Neural crest cell (in vitro differentiated cells): ENCODE results near the gene FSTL4. TPM values are rescaled to one million over a fixed set of nuclear protein-coding genes. Genes with fewer than 3 reads are reported as not detected.

ENCODE experiments used
- DNase-seq: peaks from one replicate; pipeline ENCODE4 v3.0.0; 2021; ENCODE audit warnings: low read depth, mixed read lengths, low spot score
- H3K27ac Mint-ChIP-seq: one replicate; pipeline ENCODE4 v1.8.0; 2021; ENCODE audit warnings: mild to moderate bottlenecking, mixed read lengths; ENCODE audit not compliant: unreplicated experiment
- H3K27me3 Mint-ChIP-seq: 2 replicates; pipeline ENCODE4 v1.8.0; 2021; ENCODE audit warnings: low read depth, mild to moderate bottlenecking, mixed read lengths
- H3K36me3 Mint-ChIP-seq: 2 replicates; pipeline ENCODE4 v1.8.0; 2021; ENCODE audit warnings: low read depth, mild to moderate bottlenecking, mixed read lengths
- H3K4me1 Mint-ChIP-seq: 2 replicates; pipeline ENCODE4 v1.8.0; 2021; ENCODE audit warnings: mixed read lengths
- H3K4me3 Mint-ChIP-seq: one replicate; pipeline ENCODE4 v1.8.0; 2021; ENCODE audit warnings: mild to moderate bottlenecking, mixed read lengths
- H3K9me3 Mint-ChIP-seq: 2 replicates; pipeline ENCODE4 v1.8.0; 2021; ENCODE audit warnings: mixed read lengths
- total RNA-seq: library from RNA; stranded (reverse); gene quantifications from 2 replicates; pipeline ENCODE4 v1.2.1, GENCODE V29; 2021
- TF ChIP-seq, protein P1 (sequence below): fragments of 200-600 bp; sonication (generic); conservative IDR thresholded peaks from 2 replicates; pipeline ENCODE4 v1.5.0; 2021; ENCODE audit warnings: antibody characterized with exemption, mild to moderate bottlenecking

The FSTL4 gene
- total RNA-seq, 1 donor from 2014 or later: 2.0 TPM

DNA sequence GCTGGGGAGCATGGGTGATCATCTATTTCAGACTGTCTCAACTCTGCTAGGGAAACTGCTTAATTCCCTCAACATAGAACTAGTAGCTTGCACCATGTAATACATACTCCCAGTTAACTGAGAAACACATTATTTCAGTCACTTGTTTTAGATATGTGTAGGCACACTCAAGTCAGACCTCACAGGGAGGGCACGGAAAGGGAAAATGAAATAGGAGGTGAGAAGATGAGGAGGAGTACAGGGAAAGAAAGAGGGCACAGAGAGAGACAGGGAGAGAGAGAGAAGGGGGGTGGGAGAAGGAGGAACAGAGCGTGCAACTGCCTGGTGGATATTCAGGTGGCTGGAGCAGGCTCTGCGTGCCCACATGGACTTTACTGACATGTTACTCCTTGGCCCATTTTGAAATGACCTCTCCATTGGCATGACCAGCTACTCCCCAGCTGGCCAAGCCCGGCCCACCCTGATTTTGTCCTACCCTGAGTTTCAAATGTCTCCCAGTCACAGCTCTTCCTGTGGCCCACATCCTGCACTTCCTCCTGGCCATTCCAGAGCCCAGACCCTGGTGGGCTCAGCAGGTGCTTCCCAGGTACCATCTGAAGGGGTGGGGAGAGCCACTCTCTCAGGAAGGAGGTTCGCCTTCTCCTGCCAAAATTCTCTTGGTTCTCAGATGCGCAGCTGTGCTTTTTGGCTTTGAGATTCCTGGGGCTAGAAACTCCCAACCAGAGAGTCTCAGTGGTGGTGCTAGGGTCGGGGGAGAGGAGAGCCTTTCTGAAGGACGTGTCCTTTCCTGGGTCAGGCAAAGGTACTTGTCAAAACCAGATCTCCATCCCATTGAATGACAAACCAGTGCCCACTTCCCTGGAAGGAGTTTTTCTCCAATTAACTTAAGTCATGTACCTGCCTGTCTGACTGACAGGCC lies 229.4 kb downstream of the FSTL4 start:
- Mint-ChIP-seq H3K9me3 (peaks cover 4% of the 10 kb centered on the region), H3K27ac (no peak overlapping the region), H3K4me1 (peaks cover 15% of the 10 kb centered on the region), H3K4me3 (no peak overlapping the region), H3K27me3 (no peaks in the 10 kb centered on the region), H3K36me3 (peaks cover 3% of the 10 kb centered on the region)
- TF ChIP-seq, protein P1, sequence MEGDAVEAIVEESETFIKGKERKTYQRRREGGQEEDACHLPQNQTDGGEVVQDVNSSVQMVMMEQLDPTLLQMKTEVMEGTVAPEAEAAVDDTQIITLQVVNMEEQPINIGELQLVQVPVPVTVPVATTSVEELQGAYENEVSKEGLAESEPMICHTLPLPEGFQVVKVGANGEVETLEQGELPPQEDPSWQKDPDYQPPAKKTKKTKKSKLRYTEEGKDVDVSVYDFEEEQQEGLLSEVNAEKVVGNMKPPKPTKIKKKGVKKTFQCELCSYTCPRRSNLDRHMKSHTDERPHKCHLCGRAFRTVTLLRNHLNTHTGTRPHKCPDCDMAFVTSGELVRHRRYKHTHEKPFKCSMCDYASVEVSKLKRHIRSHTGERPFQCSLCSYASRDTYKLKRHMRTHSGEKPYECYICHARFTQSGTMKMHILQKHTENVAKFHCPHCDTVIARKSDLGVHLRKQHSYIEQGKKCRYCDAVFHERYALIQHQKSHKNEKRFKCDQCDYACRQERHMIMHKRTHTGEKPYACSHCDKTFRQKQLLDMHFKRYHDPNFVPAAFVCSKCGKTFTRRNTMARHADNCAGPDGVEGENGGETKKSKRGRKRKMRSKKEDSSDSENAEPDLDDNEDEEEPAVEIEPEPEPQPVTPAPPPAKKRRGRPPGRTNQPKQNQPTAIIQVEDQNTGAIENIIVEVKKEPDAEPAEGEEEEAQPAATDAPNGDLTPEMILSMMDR: no peak
- no peak for DNase-seq

DNA sequence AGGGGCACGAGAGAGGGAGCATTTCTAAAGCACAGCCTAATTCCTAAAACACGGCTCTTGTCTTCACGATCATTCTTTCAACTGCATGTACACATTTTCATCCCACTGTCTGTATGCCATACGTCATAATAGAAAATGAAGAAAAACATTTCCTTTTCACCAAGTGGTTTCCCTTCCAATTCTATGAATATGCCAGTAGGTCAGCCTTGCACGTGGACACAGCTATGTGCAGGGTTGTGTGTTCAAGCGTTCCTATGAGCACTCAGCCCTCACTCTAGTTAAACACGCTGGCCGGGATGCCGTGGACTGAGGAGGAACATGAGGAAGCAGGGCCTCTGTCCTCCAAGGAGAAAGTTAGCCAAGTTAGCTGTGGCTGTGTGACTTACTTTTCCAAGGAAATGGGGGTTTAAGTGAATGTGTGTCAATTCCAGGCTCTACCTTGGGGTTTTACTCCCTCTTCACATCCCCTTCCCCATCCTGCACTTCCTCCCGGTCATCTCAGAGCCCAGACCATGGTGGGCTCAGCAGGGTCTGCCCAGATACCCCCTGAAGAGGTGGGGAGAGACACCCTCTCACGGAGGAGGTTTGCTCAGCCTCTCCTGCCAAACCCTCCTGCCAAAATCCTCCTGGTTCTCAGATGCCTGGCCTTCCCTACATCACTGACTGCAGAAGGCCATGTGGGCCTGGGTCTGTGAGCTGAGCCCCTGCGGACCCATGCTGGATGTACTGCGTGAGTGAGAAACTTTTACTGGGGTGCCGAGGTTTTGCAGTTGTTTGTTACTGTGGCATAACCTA lies 230.6 kb downstream of the FSTL4 start:
- Mint-ChIP-seq H3K27me3 (no peaks in the 10 kb centered on the region), H3K4me1 (peaks cover 15% of the 10 kb centered on the region), H3K27ac (no peak overlapping the region), H3K36me3 (peaks cover 12% of the 10 kb centered on the region), H3K4me3 (no peak overlapping the region), H3K9me3 (peaks cover 10% of the 10 kb centered on the region)
- DNase-seq: no peak
- TF ChIP-seq, protein P1: no peak

DNA sequence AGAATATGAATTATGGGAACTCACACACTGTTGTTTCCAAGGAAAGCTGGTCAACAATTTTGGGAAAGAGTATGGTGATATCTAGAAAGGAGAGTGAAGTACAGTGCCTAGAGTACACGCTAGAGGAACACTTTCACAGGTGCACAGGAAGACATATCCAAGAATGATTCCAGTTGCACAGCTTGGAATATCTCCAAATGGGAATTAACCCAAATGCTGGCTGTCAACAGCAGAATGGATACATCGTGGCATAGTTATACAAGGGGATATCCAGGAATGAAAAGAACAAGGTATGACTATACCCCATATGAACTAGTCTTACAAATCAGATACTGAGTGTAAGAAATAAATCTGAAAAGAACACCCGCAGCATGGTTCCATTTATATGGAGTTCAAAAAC lies 231.3 kb downstream of the FSTL4 start:
- no peak overlapping the region for H3K27ac Mint-ChIP-seq
- DNase-seq: no peak
- peaks cover 16% of the 10 kb centered on the region for H3K36me3 Mint-ChIP-seq
- H3K4me1 Mint-ChIP-seq: peaks cover 15% of the 10 kb centered on the region
- peaks cover 13% of the 10 kb centered on the region for H3K9me3 Mint-ChIP-seq
- TF ChIP-seq, protein P1: no peak
- H3K4me3 Mint-ChIP-seq: no peak overlapping the region
- H3K27me3 Mint-ChIP-seq: no peaks in the 10 kb centered on the region

DNA sequence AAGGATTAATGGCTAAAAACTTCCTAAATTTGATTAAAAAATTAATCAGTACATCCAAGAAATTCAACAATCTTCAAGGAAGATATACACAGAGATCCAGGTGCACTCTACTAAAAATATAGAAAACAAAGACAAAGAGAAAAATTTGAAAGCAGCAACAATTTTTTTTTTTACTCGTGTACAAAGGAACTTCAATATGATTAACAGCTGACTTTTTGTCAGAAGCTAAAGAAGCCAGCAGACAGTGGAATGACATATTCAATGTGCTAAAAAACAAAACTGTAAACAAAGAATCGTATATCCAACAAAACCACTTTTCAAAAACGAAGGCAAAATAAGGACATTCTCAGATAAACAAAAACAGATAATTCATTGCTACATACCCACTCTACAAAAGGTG lies 234.6 kb downstream of the FSTL4 start:
- Mint-ChIP-seq H3K4me3 (no peak overlapping the region), H3K27ac (no peak overlapping the region), H3K4me1 (peaks cover under 1% of the 10 kb centered on the region), H3K36me3 (peaks cover 19% of the 10 kb centered on the region), H3K27me3 (no peaks in the 10 kb centered on the region), H3K9me3 (peaks cover 19% of the 10 kb centered on the region)
- TF ChIP-seq, protein P1: no peak
- DNase-seq: no peak

DNA sequence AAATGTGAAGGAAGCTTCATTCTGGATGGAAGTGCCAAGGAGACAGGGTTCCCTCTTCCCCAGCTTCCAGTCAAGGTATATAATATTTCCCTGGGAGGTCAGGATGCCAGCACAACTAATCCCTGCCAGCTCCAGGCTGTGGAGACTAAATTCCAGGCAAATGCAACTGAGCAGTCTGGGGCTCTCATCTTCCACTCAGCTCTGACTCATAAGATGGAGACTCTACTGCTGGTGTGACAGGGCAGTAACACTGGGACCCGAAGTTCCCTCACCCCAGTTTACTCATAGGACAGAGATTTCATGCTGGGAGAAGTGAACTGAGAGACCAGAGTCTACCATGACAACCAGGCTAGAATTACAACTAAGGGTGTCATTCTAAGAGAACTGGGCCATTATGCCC lies 235.4 kb downstream of the FSTL4 start:
- Mint-ChIP-seq H3K4me1 (peaks cover 8% of the 10 kb centered on the region), H3K9me3 (peaks cover 19% of the 10 kb centered on the region), H3K27ac (no peak overlapping the region), H3K4me3 (no peak overlapping the region), H3K36me3 (peaks cover 19% of the 10 kb centered on the region), H3K27me3 (no peaks in the 10 kb centered on the region)
- TF ChIP-seq, protein P1: no peak
- no peak for DNase-seq
